NCI-H226 (cell line): Measurements from ENCODE around the gene RECK.

Experiments
- DNase-seq: peaks from one replicate; pipeline ENCODE4 v3.0.0-alpha.2; 2015

The RECK gene

DNA sequence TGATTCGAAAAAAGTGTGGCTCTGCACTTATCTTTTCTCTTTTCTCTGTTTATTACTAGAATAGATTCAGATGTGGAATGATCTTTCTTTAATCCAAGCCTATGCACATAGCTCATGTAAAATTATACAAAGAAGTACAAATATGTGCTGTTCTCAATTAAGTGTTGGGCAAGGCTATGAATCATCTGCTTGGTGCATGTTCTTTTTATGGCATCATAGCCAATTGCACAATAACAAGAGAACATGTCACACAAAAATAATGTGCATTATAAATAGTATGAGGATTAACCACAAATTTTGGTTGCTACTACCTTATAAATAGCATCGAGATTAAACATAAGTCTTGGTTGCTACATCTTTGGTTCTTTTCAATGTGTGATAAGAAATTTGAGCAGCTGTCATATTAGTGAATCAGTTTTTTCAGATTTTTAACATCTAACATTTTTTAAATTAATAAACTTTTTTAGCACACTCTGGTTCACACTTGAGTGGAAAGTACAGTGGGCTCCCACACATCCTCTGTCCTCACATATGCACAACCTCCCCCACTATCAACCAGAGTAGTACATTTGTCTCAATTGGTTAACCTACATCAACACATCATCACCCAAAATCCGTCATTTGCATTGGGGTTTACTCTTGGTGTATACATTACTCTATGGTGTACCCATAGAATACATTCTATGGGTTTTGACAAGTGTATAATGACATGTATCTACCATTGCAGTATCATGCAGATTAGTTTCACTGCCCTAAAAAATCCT, 6.8 kb upstream of the RECK start:
- peak; percentile 64 for DNase-seq

DNA sequence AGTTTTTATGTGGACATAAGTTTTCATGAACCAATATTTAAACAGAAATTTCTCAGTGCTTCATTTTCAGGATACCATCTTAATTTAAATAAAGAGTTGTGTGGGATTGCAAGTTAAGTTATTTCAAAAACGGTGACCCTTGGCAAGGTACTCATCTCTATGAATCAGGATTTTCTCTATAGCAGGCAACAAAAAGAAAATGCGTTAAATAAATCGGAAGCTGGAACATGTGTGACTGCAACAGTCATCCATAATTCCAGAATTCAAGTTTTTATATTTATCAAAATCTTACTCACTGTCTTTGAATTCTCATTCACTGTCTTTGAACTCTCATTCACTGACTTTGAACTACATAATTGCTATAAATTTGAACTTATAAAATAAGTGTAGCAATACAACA, 5.8 kb upstream of the RECK start:
- no peak for DNase-seq

DNA sequence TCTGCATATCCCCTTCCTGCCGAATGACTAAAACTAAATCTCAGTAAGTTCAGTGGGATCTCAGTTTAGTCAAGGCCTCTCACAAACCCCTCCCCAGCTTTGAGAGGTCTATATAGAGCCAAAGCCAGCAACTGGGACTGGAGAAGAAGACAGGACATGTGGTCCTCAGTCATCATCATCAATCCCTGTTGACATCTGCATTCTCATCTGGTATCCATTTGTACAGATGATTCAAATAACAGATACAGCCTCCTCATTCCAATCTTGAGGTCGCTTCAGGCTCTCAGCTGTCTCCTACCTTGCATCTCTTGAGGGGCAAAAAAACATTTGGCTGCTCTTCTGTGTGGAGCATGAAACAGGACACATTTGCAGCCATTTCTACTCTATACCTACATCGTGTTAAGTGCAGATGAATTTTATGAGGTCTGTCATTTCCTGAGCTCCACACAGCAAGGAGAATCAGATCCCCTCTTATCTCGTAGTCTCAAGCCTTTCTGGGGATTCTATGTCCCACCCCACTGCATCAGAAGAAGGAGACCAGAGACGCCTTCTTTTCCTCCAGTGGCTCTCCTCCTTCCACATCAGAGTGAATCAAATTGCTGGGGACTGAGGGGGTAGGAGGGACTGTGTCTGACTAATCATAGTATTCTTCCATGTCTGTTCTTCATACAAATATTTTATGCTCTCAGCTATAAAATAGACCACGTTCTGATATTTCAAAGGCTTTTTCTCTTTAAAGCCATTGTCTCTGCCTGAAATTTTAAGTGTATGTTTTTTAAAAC, 4.7 kb upstream of the RECK start:
- DNase-seq = no peak

DNA sequence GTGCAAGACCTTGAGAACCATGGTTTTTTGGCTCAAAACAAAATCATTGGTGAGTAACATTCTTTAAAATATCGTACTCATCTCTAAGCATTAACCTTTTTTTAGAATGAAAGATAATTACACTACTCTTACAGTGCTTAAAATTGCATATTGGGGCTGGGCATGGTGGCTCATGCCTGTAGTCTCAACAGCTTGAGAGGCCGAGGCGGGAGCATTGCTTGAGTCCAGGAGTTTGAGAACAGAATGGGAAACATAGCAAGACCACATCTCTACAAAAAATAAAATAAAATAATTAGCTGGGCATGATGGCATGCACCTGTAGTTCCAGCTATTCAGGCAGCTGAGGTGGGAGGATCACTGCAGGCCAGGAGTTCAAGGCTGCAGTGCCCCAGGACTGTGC, 2.9 kb upstream of the RECK start:
- no peak for DNase-seq

DNA sequence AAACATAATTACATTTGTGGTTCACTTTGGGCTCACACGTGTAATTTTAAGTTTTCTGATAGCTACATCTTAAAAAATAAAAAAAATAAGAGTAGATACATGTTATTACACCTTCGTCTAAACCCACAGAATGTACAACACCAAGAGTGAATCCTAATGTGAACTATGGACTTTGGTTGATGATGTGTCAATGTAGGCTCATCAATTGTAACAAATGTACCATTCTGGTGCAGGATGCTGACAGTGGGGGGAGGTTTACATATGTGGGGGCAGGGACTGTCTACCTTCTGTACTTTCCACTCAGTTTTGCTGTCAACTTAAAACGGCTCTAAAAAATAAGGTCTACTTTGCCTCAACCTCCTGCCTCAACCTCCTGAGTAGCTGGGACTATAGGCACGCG, 2.5 kb upstream of the RECK start:
- no peak for DNase-seq

GRCh38 chr9:36035006-36035405, 1.7 kb upstream of the RECK start:
- no peak for DNase-seq

- no peak for DNase-seq
Observed at GRCh38 chr9:36036253-36036779, 397 bp upstream of the RECK start.

- DNase-seq = no peak
Observed at GRCh38 chr9:36037549-36038122, 923 bp downstream of the RECK start.

GRCh38 chr9:36039121-36039520, 2.4 kb downstream of the RECK start:
- DNase-seq = no peak

DNA sequence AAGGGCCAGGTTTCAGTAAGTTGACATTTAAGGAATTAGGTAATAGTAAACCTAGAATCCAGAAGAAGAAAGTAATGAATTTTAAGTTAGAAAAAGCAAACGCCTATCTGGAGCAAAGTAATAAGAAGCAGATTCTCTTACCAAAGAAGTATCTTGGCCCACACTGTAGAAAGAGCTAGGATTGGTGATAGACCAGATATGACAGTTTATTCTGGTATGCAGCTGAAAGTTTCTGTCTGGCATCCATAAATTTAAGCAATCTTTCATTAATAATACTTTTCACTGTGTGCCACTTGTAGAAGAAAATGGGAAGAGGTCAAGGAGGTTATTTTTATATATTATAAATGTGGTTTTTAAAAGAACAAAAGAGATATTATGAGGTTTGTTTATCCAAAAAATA, 3.0 kb downstream of the RECK start:
- DNase-seq = peak; percentile 59

- peak; percentile 68 for DNase-seq
Observed at GRCh38 chr9:36040271-36040925, 3.7 kb downstream of the RECK start.

- DNase-seq = no peak
Observed at GRCh38 chr9:36041506-36041905, 4.8 kb downstream of the RECK start.

GRCh38 chr9:36045610-36046009, 8.9 kb downstream of the RECK start:
- no peak for DNase-seq

- DNase-seq = no peak
Observed at GRCh38 chr9:36046923-36047322, 10.2 kb downstream of the RECK start.

GRCh38 chr9:36049408-36049807, 12.7 kb downstream of the RECK start:
- DNase-seq = no peak

DNA sequence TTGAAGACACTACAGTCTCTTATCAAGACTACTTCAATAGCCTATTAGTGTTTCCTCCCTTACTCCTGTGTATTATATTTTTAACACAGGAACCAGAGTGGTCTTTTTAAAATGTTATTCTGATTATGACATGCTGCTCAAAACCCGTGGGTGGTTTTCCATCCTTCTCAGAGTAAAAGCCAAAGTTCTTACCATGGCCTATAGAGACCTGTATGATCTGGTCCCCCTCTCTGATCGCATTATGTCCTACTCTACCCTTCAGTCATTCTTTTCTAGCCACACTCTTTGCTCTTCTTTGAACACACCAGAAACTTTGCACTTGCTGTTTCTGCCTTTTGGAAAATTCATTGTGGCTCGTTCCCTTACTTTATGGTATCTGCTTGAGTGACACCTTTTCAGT, 13.8 kb downstream of the RECK start:
- DNase-seq = no peak

GRCh38 chr9:36051317-36051716, 14.6 kb downstream of the RECK start:
- DNase-seq = no peak

- DNase-seq = peak; percentile 58
Observed at GRCh38 chr9:36053971-36054370, 17.3 kb downstream of the RECK start.

DNA sequence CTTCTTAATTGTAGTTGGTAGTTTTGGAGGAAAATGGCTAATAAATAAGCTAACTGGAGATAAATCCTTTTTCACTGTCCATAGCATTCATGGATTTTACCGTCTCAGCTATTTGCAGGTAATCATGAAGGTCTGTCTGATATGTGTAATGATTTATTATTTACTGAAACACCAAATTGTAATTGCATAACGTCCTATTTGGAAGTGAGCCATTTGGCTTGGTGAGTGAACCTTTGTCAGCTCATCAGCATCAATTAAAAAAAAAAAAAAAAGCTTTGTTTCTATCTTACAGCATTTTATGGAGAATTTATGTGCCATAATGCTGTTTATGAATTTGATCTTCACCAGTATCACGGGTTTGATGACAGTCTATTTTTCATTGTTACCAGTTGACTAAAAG, 20.2 kb downstream of the RECK start:
- DNase-seq = no peak

- peak; percentile 54 for DNase-seq
Observed at GRCh38 chr9:36063804-36064447, 27.2 kb downstream of the RECK start.

GRCh38 chr9:36064448-36065037, 27.8 kb downstream of the RECK start:
- DNase-seq = peak; percentile 47

GRCh38 chr9:36074055-36074454, 37.3 kb downstream of the RECK start:
- no peak for DNase-seq
